HepG2 (cell line): Measurements from ENCODE around the gene HSD3B7. TPM values are rescaled to one million over a fixed set of nuclear protein-coding genes. Genes with fewer than 3 reads are reported as not detected.

Experiments used
- ATAC-seq: fragments of 200-7000 bp; cut with Tn5 transposase; 3 replicates; pipeline ENCODE4 v1.9.1; 2020; ENCODE audit warnings: mild to moderate bottlenecking, moderate library complexity
- BruUV-seq: library from RNA; stranded (reverse); fragments of 400-500 nt; replicated peaks from 2 replicates; lab custom pipeline; 2021; lab: Mats Ljungman, UMichigan
- CTCF ChIA-PET: fragments of 300-600 bp; formaldehyde crosslinking; extraction: SDS; loops from one replicate; lab custom pipeline; 2021; ENCODE audit warnings: low total read pairs, inconsistent platforms, low intra/inter-chr PET ratio; lab: Yijun Ruan, JAX
- POLR2A ChIA-PET: fragments of 350-600 bp; sonication (Branson Sonifier 250); formaldehyde crosslinking; loops from one replicate; lab custom pipeline; 2020; ENCODE audit warnings: antibody characterized with exemption, inconsistent platforms; lab: Yijun Ruan, JAX
- DNase-seq: peaks from one replicate; pipeline ENCODE4 v3.0.0-alpha.2; 2015; ENCODE audit warnings: low spot score
- FAIRE-seq: peaks from 3 replicates; lab custom pipeline; 2011; peaks lifted over from hg19 to GRCh38; lab: Jason Lieb, UNC
- H2AFZ ChIP-seq: one replicate; pipeline ENCODE4 v1.6.1; 2011; ENCODE audit warnings: low read length, inconsistent platforms
- H3K27ac ChIP-seq: fragments of 300-600 bp; 3 replicates; pipeline ENCODE4 v1.8.0; 2011; ENCODE audit warnings: mixed run types, mild to moderate bottlenecking, mixed read lengths, low read length, inconsistent platforms; ENCODE audit not compliant: insufficient read depth; ENCODE audit errors: extremely low read length
- H3K27me3 ChIP-seq, 2 experiments: fragments of 200-600 bp in 1 of 2; 2 replicates in 1 of 2; 3 replicates in 1 of 2; pipeline versions ENCODE4 v1.6.0 to v1.8.0; 2011; ENCODE audit warnings: low read length in 2 of 2, mild to moderate bottlenecking in 2 of 2, moderate library complexity in 2 of 2, inconsistent platforms in 1 of 2; ENCODE audit not compliant: insufficient read depth in 2 of 2, control insufficient read depth in 1 of 2
- H3K36me3 ChIP-seq, 2 experiments: fragments of 200-600 bp in 1 of 2; replicated peaks in 1 of 2; 2 replicates in 1 of 2; 3 replicates in 1 of 2; pipeline versions ENCODE4 v1.5.1 to v1.8.0; 2011; ENCODE audit warnings: low read length in 2 of 2, inconsistent platforms in 1 of 2; ENCODE audit not compliant: insufficient read depth in 2 of 2, control insufficient read depth in 1 of 2
- H3K4me1 ChIP-seq: 2 replicates; pipeline ENCODE4 v1.5.1; 2012; ENCODE audit warnings: low read length, inconsistent platforms; ENCODE audit not compliant: insufficient read depth
- H3K4me2 ChIP-seq: 2 replicates; pipeline ENCODE4 v1.6.0; 2011; ENCODE audit warnings: low read depth, low read length, inconsistent platforms
- H3K4me3 ChIP-seq, 3 experiments: fragments of 200-600 bp in 1 of 3; sonication (generic), shearing (Covaris generic) in 1 of 3; replicated peaks in 1 of 3; 2 replicates each; pipeline ENCODE4 v1.5.1; 2011 to 2016; ENCODE audit warnings: low read length in 3 of 3, inconsistent platforms in 2 of 3, low read depth in 2 of 3, mild to moderate bottlenecking in 2 of 3, control low read depth in 1 of 3, mixed read lengths in 1 of 3; ENCODE audit not compliant: insufficient read depth in 1 of 3
- H3K79me2 ChIP-seq: one replicate; pipeline ENCODE4 v1.6.1; 2011; ENCODE audit warnings: low read length, inconsistent platforms; ENCODE audit not compliant: insufficient read depth
- H3K9ac ChIP-seq: 2 replicates; pipeline ENCODE4 v1.6.0; 2011; ENCODE audit warnings: mild to moderate bottlenecking, low read depth, low read length, inconsistent platforms; ENCODE audit not compliant: insufficient read depth
- H3K9me3 ChIP-seq: 2 replicates; pipeline ENCODE4 v1.5.1; 2012; ENCODE audit warnings: mild to moderate bottlenecking, low read length
- H4K20me1 ChIP-seq: 2 replicates; pipeline ENCODE4 v1.6.0; 2011; ENCODE audit warnings: inconsistent platforms, mild to moderate bottlenecking, low read length, moderate library complexity; ENCODE audit not compliant: insufficient read depth
- FOSL2 ChIP-seq: sonication (generic); formaldehyde crosslinking; IDR thresholded peaks from 2 replicates; pipeline ENCODE4 v1.4.0; 2020; ENCODE audit warnings: missing genetic modification reagents
- GABPB1 ChIP-seq: IDR thresholded peaks from 2 replicates; pipeline ENCODE4 v1.6.1; 2016; ENCODE audit warnings: mild to moderate bottlenecking, missing genetic modification reagents, moderate library complexity, missing compliant biosample characterization
- HBP1 ChIP-seq: IDR thresholded peaks from 2 replicates; pipeline ENCODE4 v1.6.1; 2016; ENCODE audit warnings: low read depth, control low read depth
- HDAC6 ChIP-seq: fragments of 200-600 bp; sonication (generic); IDR thresholded peaks from 2 replicates; pipeline ENCODE4 v1.7.0; 2017; ENCODE audit warnings: mild to moderate bottlenecking, antibody characterized with exemption, low read length, low read depth
- IKZF4 ChIP-seq: sonication (generic); formaldehyde crosslinking; IDR thresholded peaks from 2 replicates; pipeline ENCODE4 v1.5.1; 2020; ENCODE audit warnings: borderline replicate concordance, mild to moderate bottlenecking, low read depth, missing genetic modification reagents; ENCODE audit errors: not compliant biosample characterization
- KDM5A ChIP-seq: fragments of 200-600 bp; sonication (generic); IDR thresholded peaks from 2 replicates; pipeline ENCODE4 v1.7.0; 2018; ENCODE audit warnings: antibody characterized with exemption, mild to moderate bottlenecking, low read length, borderline replicate concordance
- KLF13 ChIP-seq: sonication (generic); formaldehyde crosslinking; IDR thresholded peaks from 2 replicates; pipeline ENCODE4 v1.4.0; 2020; ENCODE audit warnings: mild to moderate bottlenecking, missing genetic modification reagents
- MAFG ChIP-seq: sonication (generic); formaldehyde crosslinking; IDR thresholded peaks from 2 replicates; pipeline ENCODE4 v1.5.1; 2020; ENCODE audit warnings: mild to moderate bottlenecking, missing genetic modification reagents
- MYC ChIP-seq: sonication (generic); formaldehyde crosslinking; IDR thresholded peaks from 2 replicates; pipeline ENCODE4 v1.9.0; 2021; ENCODE audit warnings: missing genetic modification reagents, borderline replicate concordance
- PCBP2 ChIP-seq: fragments of 200-400 bp; formaldehyde crosslinking; optimal IDR thresholded peaks from 2 replicates; pipeline ENCODE3; 2018; ENCODE audit warnings: low read length, low read depth; ENCODE audit not compliant: poor library complexity, severe bottlenecking
- POLR2AphosphoS5 ChIP-seq: IDR thresholded peaks from 2 replicates; pipeline ENCODE4 v1.6.1; 2012; ENCODE audit warnings: low read depth, low read length
- TBX3 ChIP-seq: fragments of 450-650 bp; IDR thresholded peaks from 2 replicates; pipeline ENCODE4 v1.6.1; 2017; ENCODE audit warnings: antibody characterized with exemption, mild to moderate bottlenecking, inconsistent platforms, borderline replicate concordance
- THAP9 ChIP-seq: sonication (generic); formaldehyde crosslinking; IDR thresholded peaks from 2 replicates; pipeline ENCODE4; 2020; ENCODE audit warnings: missing genetic modification reagents, mild to moderate bottlenecking, borderline replicate concordance
- ZFAT ChIP-seq: sonication (generic); formaldehyde crosslinking; conservative IDR thresholded peaks from 2 replicates; pipeline ENCODE4 v1.8.1; 2023; ENCODE audit warnings: missing genetic modification reagents, inconsistent platforms
- ZKSCAN1 ChIP-seq: fragments of 150-350 bp; IDR thresholded peaks from 2 replicates; pipeline ENCODE4 v1.6.1; 2014; ENCODE audit warnings: low read length
- ZNF24 ChIP-seq: fragments of 450-650 bp; IDR thresholded peaks from 2 replicates; pipeline ENCODE4 v1.6.1; 2017; ENCODE audit warnings: antibody characterized with exemption, mild to moderate bottlenecking
- ZNF44 ChIP-seq: sonication (generic); formaldehyde crosslinking; IDR thresholded peaks from 2 replicates; pipeline ENCODE4 v1.5.1; 2020; ENCODE audit warnings: mild to moderate bottlenecking, missing genetic modification reagents
- ZNF484 ChIP-seq: sonication (generic); formaldehyde crosslinking; IDR thresholded peaks from 2 replicates; pipeline ENCODE4 v1.5.1; 2020; ENCODE audit warnings: mild to moderate bottlenecking, low read depth, missing genetic modification reagents, borderline replicate concordance
- ZNF598 ChIP-seq: sonication (generic); formaldehyde crosslinking; IDR thresholded peaks from 2 replicates; pipeline ENCODE4 v1.5.1; 2020; ENCODE audit warnings: mild to moderate bottlenecking, missing genetic modification reagents, borderline replicate concordance
- WGBS: methylation state at CpG from one replicate; pipeline ENCODE4 v1.1.6; 2017; ENCODE audit warnings: low lambda C conversion rate; 5-methylcytosine and 5-hydroxymethylcytosine counted together
- in situ Hi-C: cut with HindIII; loops from 2 replicates; pipeline ENCODE4 v1.10.0; 2017; ENCODE audit warnings: low pct_unique_long_range_greater_than_20kb; ENCODE audit not compliant: extremely low pct_ligation_motif_present
- intact Hi-C: fragments of 100-400 bp; cut with micrococcal nuclease; formaldehyde crosslinking; loops from one replicate; pipeline ENCODE4 v1.10.0; 2022; ENCODE audit not compliant: unreplicated experiment
- polyA plus RNA-seq, 8 experiments: library from polyadenylated mRNA; depleted of rRNA in 3 of 8; stranded (reverse) in 7 of 8; unstranded in 1 of 8; fragments of >200 nt; fragmentation: Illumina TruSeq in 4 of 8; extraction: Trizol in 4 of 8; gene quantifications; 2 replicates each; pipeline versions ENCODE4 v1.2.1 to v1.2.3, GENCODE V29; 2011 to 2016; ENCODE audit warnings: low read depth in 4 of 8, missing spikeins in 1 of 8, mixed read lengths in 1 of 8; ENCODE audit not compliant: insufficient read depth in 1 of 8
- total RNA-seq, 5 experiments: library from RNA; depleted of rRNA; stranded (reverse); fragments of >200 nt; fragmentation: Illumina TruSeq; extraction: Trizol; gene quantifications; 2 replicates each; pipeline ENCODE4 v1.2.3, GENCODE V29; 2016; ENCODE audit warnings: low read depth in 1 of 5

Gene HSD3B7
- total and polyA plus RNA-seq, 2 of the 13 experiments (the other 11 are each of a cell fraction or from before 2014, with no cell fraction given): 32.9 to 69.7 TPM

GRCh38 chr16:30995927-30996323 lies 10.9 kb downstream of the HSD3B7 start (continued):
- TF ChIP-seq HBP1 (no peak), ZNF44 (CRISPR knock-in tag) (no peak), ZNF24 (no peak)

GRCh38 chr16:30996324-30996984 lies 11.4 kb downstream of the HSD3B7 start:
- Histone ChIP-seq H3K79me2 (no peaks in the 10 kb centered on the region), H3K4me1 (peaks cover 87% of the 10 kb centered on the region), H3K4me2 (peak overlapping the region; percentile 97), H3K36me3 (no peaks in the 10 kb centered on the region), H3K27ac (peak overlapping the region; percentile 93), H3K9me3 (no peaks in the 10 kb centered on the region), H3K4me3 (peak overlapping the region; percentile 84 to 89 (median 84)), H4K20me1 (no peaks in the 10 kb centered on the region), H3K9ac (peak overlapping the region; percentile 79), H2AFZ (peak overlapping the region; percentile 15), H3K27me3 (no peaks in the 10 kb centered on the region)
- peak; percentile 77 for FAIRE-seq
- DNase-seq: peak; percentile 92
- ATAC-seq: peak; percentile 26
- intact Hi-C loops: loop anchor here (1.0 to 5.0 kb wide), 3 partner anchors 11 to 209 kb away; partner anchors contain the start of genes HSD3B7 and ZNF629
- no TSS peak for BruUV-seq
- ChIA-PET CTCF (no interaction called here), POLR2A (interaction anchor here (0.8 to 5.9 kb wide), 20 partner anchors 8 to 704 kb away, joined by 3 to 81 read pairs (median 8); partner anchors contain the start of genes FUS, HSD3B7, KAT8 and STX4)
- in situ Hi-C loops: loop anchor here (10.0 to 25.0 kb wide), 2 partner anchors 716 to 878 kb away; partner anchors contain the start of gene ZNF267
- under 1% methylated on average over 21 of the region's 23 CpGs for WGBS
- TF ChIP-seq ZNF598 (CRISPR knock-in tag) (no peak), HDAC6 (no peak), POLR2AphosphoS5 (no peak; the same call in none of the 2 replicates), ZFAT (CRISPR knock-in tag) (no peak), FOSL2 (CRISPR knock-in tag) (peak; percentile 68), MAFG (no peak), IKZF4 (CRISPR knock-in tag) (peak; percentile 66), ZKSCAN1 (no peak), PCBP2 (no peak), KLF13 (no peak), GABPB1 (no peak), ZNF44 (CRISPR knock-in tag) (peak; percentile 37; the same call in 1 of the 2 replicates), THAP9 (CRISPR knock-in tag) (no peak), MYC (CRISPR knock-in tag) (no peak; the same call in 1 of the 2 replicates), ZNF484 (no peak), KDM5A (peak; percentile 52; the same call in 1 of the 2 replicates), TBX3 (no peak)
